Measurements from ENCODE around the gene POLG.
A peak's percentile ranks its signal among the peaks of the same experiment; 100 is the strongest.
"Not testable (repeated sequence)": the region's sequence is repeated elsewhere in the genome, so short reads cannot be mapped to it uniquely, and the experiment has no call there.

Gene POLG

DNA sequence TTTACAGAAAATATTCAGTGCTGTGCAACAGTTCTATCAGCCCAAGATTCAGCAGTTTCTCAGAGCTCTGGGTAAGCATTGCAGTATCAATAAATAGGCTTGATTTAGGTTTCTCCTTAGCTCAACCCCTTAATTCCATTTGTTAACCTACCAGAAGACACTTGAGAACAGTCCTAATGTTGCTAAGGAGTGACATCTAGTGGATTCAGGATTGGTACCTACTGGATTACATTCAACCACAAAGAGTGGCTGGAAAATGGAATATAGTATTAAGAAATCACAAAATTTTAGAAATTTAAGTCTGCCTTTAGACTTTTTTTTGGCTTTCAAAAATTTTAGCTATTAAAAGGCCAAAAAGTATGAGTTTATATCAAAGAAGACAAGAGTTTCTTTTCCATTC is 34.7 kb downstream of the POLG start:
- DNase-seq (ENCODE audit: low read depth) = peak; percentile 47
- H3K4me3 ChIP-seq (ENCODE audit: low read length) = no peak overlapping the region
- TF ChIP-seq, protein P1, sequence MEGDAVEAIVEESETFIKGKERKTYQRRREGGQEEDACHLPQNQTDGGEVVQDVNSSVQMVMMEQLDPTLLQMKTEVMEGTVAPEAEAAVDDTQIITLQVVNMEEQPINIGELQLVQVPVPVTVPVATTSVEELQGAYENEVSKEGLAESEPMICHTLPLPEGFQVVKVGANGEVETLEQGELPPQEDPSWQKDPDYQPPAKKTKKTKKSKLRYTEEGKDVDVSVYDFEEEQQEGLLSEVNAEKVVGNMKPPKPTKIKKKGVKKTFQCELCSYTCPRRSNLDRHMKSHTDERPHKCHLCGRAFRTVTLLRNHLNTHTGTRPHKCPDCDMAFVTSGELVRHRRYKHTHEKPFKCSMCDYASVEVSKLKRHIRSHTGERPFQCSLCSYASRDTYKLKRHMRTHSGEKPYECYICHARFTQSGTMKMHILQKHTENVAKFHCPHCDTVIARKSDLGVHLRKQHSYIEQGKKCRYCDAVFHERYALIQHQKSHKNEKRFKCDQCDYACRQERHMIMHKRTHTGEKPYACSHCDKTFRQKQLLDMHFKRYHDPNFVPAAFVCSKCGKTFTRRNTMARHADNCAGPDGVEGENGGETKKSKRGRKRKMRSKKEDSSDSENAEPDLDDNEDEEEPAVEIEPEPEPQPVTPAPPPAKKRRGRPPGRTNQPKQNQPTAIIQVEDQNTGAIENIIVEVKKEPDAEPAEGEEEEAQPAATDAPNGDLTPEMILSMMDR (conservative IDR thresholded peaks at IDR 0.05; ENCODE audit: low read length) = peak; percentile 51

- no peak overlapping the region for H3K4me3 ChIP-seq (ENCODE audit: low read length)
- TF ChIP-seq, protein P1 (conservative IDR thresholded peaks at IDR 0.05; ENCODE audit: low read length) = no peak
- no peak for DNase-seq (ENCODE audit: low read depth)
These were observed 41.6 kb downstream of the POLG start for GRCh38 chr15:89293012-89293411.

- H3K4me3 ChIP-seq (ENCODE audit: low read length) = no peak overlapping the region
- no peak for DNase-seq (ENCODE audit: low read depth)
- TF ChIP-seq, protein P1 (conservative IDR thresholded peaks at IDR 0.05; ENCODE audit: low read length) = no peak
These were observed 42.6 kb downstream of the POLG start for GRCh38 chr15:89291934-89292438.

GRCh38 chr15:89283201-89283600 is 51.4 kb downstream of the POLG start:
- H3K4me3 ChIP-seq (ENCODE audit: low read length) = no peak overlapping the region
- DNase-seq (ENCODE audit: low read depth) = no peak
- TF ChIP-seq, protein P1 (conservative IDR thresholded peaks at IDR 0.05; ENCODE audit: low read length) = no peak

GRCh38 chr15:89282631-89283030 is 52.0 kb downstream of the POLG start:
- H3K4me3 ChIP-seq (ENCODE audit: low read length) = no peak overlapping the region
- TF ChIP-seq, protein P1 (conservative IDR thresholded peaks at IDR 0.05; ENCODE audit: low read length) = no peak
- DNase-seq (ENCODE audit: low read depth) = no peak

DNA sequence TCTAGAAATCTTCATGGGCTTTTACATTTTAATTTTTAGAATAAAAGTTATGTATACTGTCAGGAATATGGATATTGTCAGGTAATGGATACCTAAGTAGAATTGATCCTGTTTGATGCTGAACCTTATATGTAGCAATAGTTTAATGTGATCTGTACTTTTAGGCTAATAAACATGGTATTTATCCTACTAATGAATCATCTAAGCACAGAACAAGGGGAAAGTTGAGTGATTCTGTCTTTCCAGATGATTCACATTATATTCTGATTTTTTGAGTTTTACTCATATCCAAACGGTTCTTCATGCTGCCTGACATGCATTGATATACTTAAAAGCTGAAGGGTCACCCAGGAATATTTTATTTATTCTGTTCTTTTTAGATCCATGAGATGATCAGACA is 56.3 kb downstream of the POLG start:
- H3K4me3 ChIP-seq (ENCODE audit: low read length) = no peak overlapping the region
- TF ChIP-seq, protein P1 (conservative IDR thresholded peaks at IDR 0.05; ENCODE audit: low read length) = no peak
- DNase-seq (ENCODE audit: low read depth) = no peak

- not testable (repeated sequence) for H3K4me3 ChIP-seq (ENCODE audit: low read length); DNase-seq (ENCODE audit: low read depth)
These were observed 57.3 kb downstream of the POLG start for GRCh38 chr15:89277281-89277680.
